Sigmoid colon (tissue), 4 donors: ENCODE data around the gene EPHB4.
"Not testable (repeated sequence)": the region's sequence is repeated elsewhere in the genome, so short reads cannot be mapped to it uniquely, and the experiment has no call there.

Source experiments
- CTCF ChIP-seq, 4 experiments: fragments of 450-650 bp in 3 of 4; fragments of 200-600 bp in 1 of 4; IDR thresholded peaks; one replicate each; pipeline ENCODE4 v1.5.1; 2016 to 2019; ENCODE audit warnings: antibody characterized with exemption in 4 of 4, mild to moderate bottlenecking in 3 of 4, moderate library complexity in 2 of 4
- EP300 ChIP-seq, 4 donors: sonication (generic); formaldehyde crosslinking; IDR thresholded peaks; one replicate each; pipeline ENCODE4 v1.6.1; 2017; ENCODE audit warnings: antibody characterized with exemption in 4 of 4
- POLR2A ChIP-seq, 2 donors: fragments of 450-650 bp; IDR thresholded peaks; one replicate each; pipeline ENCODE4 v1.6.1; 2016; ENCODE audit warnings: antibody characterized with exemption in 2 of 2, mild to moderate bottlenecking in 2 of 2, moderate library complexity in 2 of 2
- POLR2AphosphoS5 ChIP-seq, 4 donors: sonication (generic); formaldehyde crosslinking; IDR thresholded peaks; one replicate each; pipeline ENCODE4 v1.6.1; 2017; ENCODE audit warnings: antibody characterized with exemption in 4 of 4

- not testable (repeated sequence) for TF ChIP-seq POLR2AphosphoS5, CTCF, POLR2A, EP300 (IDR thresholded peaks at IDR 0.05)
Observed at GRCh38 chr7:100762841-100763240, 64.5 kb downstream of the EPHB4 start.
